Superior temporal gyrus (tissue), 1 donor: ENCODE measurements around the gene ATG4B.

Source experiments
- DNase-seq: peaks from one replicate; pipeline ENCODE4 v3.0.0-alpha.2; 2016; ENCODE audit errors: extremely low spot score

Gene ATG4B

GRCh38 chr2:241666627-241667400, 29.3 kb downstream of the ATG4B start:
- DNase-seq = no peak

- no peak for DNase-seq
Observed at GRCh38 chr2:241668354-241668753, 30.9 kb downstream of the ATG4B start.

- DNase-seq = no peak
Observed at GRCh38 chr2:241668839-241669238, 31.3 kb downstream of the ATG4B start.

- no peak for DNase-seq
Observed at GRCh38 chr2:241670333-241671110, 33.0 kb downstream of the ATG4B start.

GRCh38 chr2:241671457-241672240, 34.2 kb downstream of the ATG4B start:
- DNase-seq = no peak

- DNase-seq = no peak
Observed at GRCh38 chr2:241672243-241673188, 35.0 kb downstream of the ATG4B start.

- DNase-seq = no peak
Observed at GRCh38 chr2:241673189-241673663, 35.7 kb downstream of the ATG4B start.

GRCh38 chr2:241673797-241674725, 36.6 kb downstream of the ATG4B start:
- peak; percentile 36 for DNase-seq

GRCh38 chr2:241675885-241676284, 38.4 kb downstream of the ATG4B start:
- no peak for DNase-seq

GRCh38 chr2:241676665-241677064, 39.2 kb downstream of the ATG4B start:
- no peak for DNase-seq

- no peak for DNase-seq
Observed at GRCh38 chr2:241677392-241677791, 39.9 kb downstream of the ATG4B start.

- no peak for DNase-seq
Observed at GRCh38 chr2:241678307-241678706, 40.8 kb downstream of the ATG4B start.

GRCh38 chr2:241678784-241679540, 41.5 kb downstream of the ATG4B start:
- no peak for DNase-seq

GRCh38 chr2:241680044-241680443, 42.6 kb downstream of the ATG4B start:
- no peak for DNase-seq

- DNase-seq = no peak
Observed at GRCh38 chr2:241680827-241681599, 43.5 kb downstream of the ATG4B start.

- no peak for DNase-seq
Observed at GRCh38 chr2:241686324-241686649, 48.8 kb downstream of the ATG4B start.

- peak; percentile 98 for DNase-seq
Observed at GRCh38 chr2:241686650-241687425, 49.3 kb downstream of the ATG4B start, which contains the start of gene DTYMK. Gene DTYMK, minus strand, starts transcription at chr2:241686815. Its CDS starts 32 bp downstream, at chr2:241686783.

GRCh38 chr2:241689306-241689705, 51.8 kb downstream of the ATG4B start:
- DNase-seq = no peak
